Right lobe of liver (tissue), 6 donors: ENCODE results near the gene CD74. TPM values are rescaled to one million over a fixed set of nuclear protein-coding genes. Genes with fewer than 3 reads are reported as not detected.
A peak's percentile ranks its signal among the peaks of the same experiment; 100 is the strongest.

Experiments used
- ATAC-seq, 4 donors: fragments of 200-7000 bp; cut with Tn5 transposase; one replicate each; pipeline ENCODE4 v1.9.1; 2020; ENCODE audit warnings: mild to moderate bottlenecking in 4 of 4, moderate library complexity in 4 of 4
- DNase-seq, 3 donors: peaks; one replicate each; pipeline ENCODE4 v3.0.0-alpha.2; 2020
- H3K27ac ChIP-seq, 3 donors: fragments of 200-600 bp; one replicate each; pipeline ENCODE4 v1.8.0; 2022
- H3K27me3 ChIP-seq, 2 donors: fragments of 200-600 bp; one replicate each; pipeline ENCODE4 v1.8.0; 2022
- H3K36me3 ChIP-seq, 4 donors: fragments of 200-600 bp; sonication (generic) in 1 of 4; one replicate each; pipeline versions ENCODE4 v1.5.1 to v1.8.0; 2017 to 2022; ENCODE audit warnings: control low read depth in 1 of 4
- H3K4me1 ChIP-seq, 4 donors: fragments of 200-600 bp; sonication (generic) in 1 of 4; one replicate each; pipeline versions ENCODE4 v1.5.1 to v1.8.0; 2017 to 2022; ENCODE audit warnings: control low read depth in 1 of 4
- H3K4me3 ChIP-seq, 3 donors: fragments of 200-600 bp; one replicate each; pipeline ENCODE4 v1.8.0; 2022
- H3K9me3 ChIP-seq, 4 donors: fragments of 200-600 bp; sonication (generic) in 1 of 4; one replicate each; pipeline versions ENCODE4 v1.5.1 to v1.8.0; 2017 to 2022; ENCODE audit warnings: control low read depth in 1 of 4
- CTCF ChIP-seq, 4 donors: fragments of 200-600 bp in 3 of 4; fragments of 450-650 bp in 1 of 4; IDR thresholded peaks; one replicate each; pipeline versions ENCODE4 v1.5.1 to v1.8.0; 2016 to 2022; ENCODE audit warnings: antibody characterized with exemption in 4 of 4, mild to moderate bottlenecking in 2 of 4
- POLR2A ChIP-seq: fragments of 450-650 bp; IDR thresholded peaks from one replicate; pipeline ENCODE4 v1.6.1; 2017; ENCODE audit warnings: antibody characterized with exemption, mild to moderate bottlenecking
- WGBS: methylation state at CpG from one replicate; pipeline ENCODE4 v1.1.6; 2018; ENCODE audit warnings: low coverage, low lambda C conversion rate; ENCODE audit not compliant: insufficient coverage; ENCODE audit errors: missing lambda C conversion rate; 5-methylcytosine and 5-hydroxymethylcytosine counted together
- intact Hi-C, 2 donors: fragments of 100-400 bp; cut with DNase I; formaldehyde crosslinking; loops; one replicate each; pipeline versions ENCODE4 v1.11.2 to v1.14.1; 2022
- total RNA-seq, 6 experiments: library from RNA; depleted of rRNA in 2 of 6; stranded (reverse); fragments of >200 nt in 2 of 6; fragmentation: NEBNext Ultra II Directional in 3 of 6; extraction: Animal tissue kit (Norgen Biotek cat#: 25700) in 3 of 6; gene quantifications; one replicate each; pipeline versions ENCODE4 v1.1.0 to v1.2.4, GENCODE V29; 2016 to 2023
- donor health status: DM: no; HTN: yes; CAD: no.
- donor health status: DM: no; HTN: no; CAD: no.
- donor health status: DM: no; HTN: no; CAD: no.
- donor health status: DM: no; HTN: yes; CAD: no.
- donor health status: DM: no; HTN: yes; CAD: no.

CD74 gene
- total RNA-seq, 6 experiments from 2014 or later = 68.4 to 549 (median 211) TPM

- DNase-seq (no peak), ATAC-seq (no peak)
- 87% methylated on average over 9 of the region's 14 CpGs for WGBS
- Histone ChIP-seq H3K36me3 (peaks cover 0 to 25% (median 7%) of the 10 kb centered on the region in 4 donors), H3K27me3 (no peaks in the 10 kb centered on the region), H3K4me3 (no peak overlapping the region), H3K9me3 (no peaks in the 10 kb centered on the region), H3K27ac (no peak overlapping the region), H3K4me1 (no peaks in the 10 kb centered on the region)
- TF ChIP-seq POLR2A = no peak
- intact Hi-C loops = no loop called here
Measured at GRCh38 chr5:150397146-150397781, 15.4 kb downstream of the CD74 start.

GRCh38 chr5:150396267-150396666, 16.4 kb downstream of the CD74 start:
- Histone ChIP-seq H3K27me3 (no peaks in the 10 kb centered on the region), H3K36me3 (peaks cover 0 to 30% (median 7%) of the 10 kb centered on the region in 4 donors), H3K4me3 (no peak overlapping the region), H3K9me3 (no peaks in the 10 kb centered on the region), H3K4me1 (no peaks in the 10 kb centered on the region), H3K27ac (no peak overlapping the region)
- intact Hi-C loops = no loop called here
- DNase-seq (no peak), ATAC-seq (no peak)
- 77% methylated on average over 3 of the region's 7 CpGs for WGBS
- TF ChIP-seq POLR2A = no peak
- TF ChIP-seq CTCF (IDR thresholded peaks at IDR 0.05) = no peak

GRCh38 chr5:150395688-150395975, 17.1 kb downstream of the CD74 start:
- no peak for TF ChIP-seq CTCF (IDR thresholded peaks at IDR 0.05)
- no peak for TF ChIP-seq POLR2A
- ATAC-seq = no peak

GRCh38 chr5:150394912-150395687, 17.6 kb downstream of the CD74 start:
- no peak overlapping the region for H3K27ac ChIP-seq
- ATAC-seq = peak in 2 of 4 donors; percentile 9 to 18
- no peak for DNase-seq
- 82% methylated on average over 13 of the region's 13 CpGs for WGBS
- TF ChIP-seq CTCF (IDR thresholded peaks at IDR 0.05) (no peak), POLR2A (no peak)
- intact Hi-C loops = no loop called here
- peaks cover 0 to 35% (median 8%) of the 10 kb centered on the region in 4 donors for H3K36me3 ChIP-seq
- H3K27me3 ChIP-seq = no peaks in the 10 kb centered on the region
- H3K4me3 ChIP-seq = no peak overlapping the region
- H3K9me3 ChIP-seq = no peaks in the 10 kb centered on the region
- no peaks in the 10 kb centered on the region for H3K4me1 ChIP-seq

More at GRCh38 chr5:150395688-150395975, 17.1 kb downstream of the CD74 start:
- no peak for DNase-seq
- Histone ChIP-seq H3K27me3 (no peaks in the 10 kb centered on the region), H3K36me3 (peaks cover 0 to 30% (median 7%) of the 10 kb centered on the region in 4 donors), H3K4me1 (no peaks in the 10 kb centered on the region), H3K4me3 (no peak overlapping the region), H3K27ac (no peak overlapping the region), H3K9me3 (no peaks in the 10 kb centered on the region)
- intact Hi-C loops = no loop called here
- WGBS = 100% methylated on average over 1 of the region's 2 CpGs

GRCh38 chr5:150394131-150394530, 18.6 kb downstream of the CD74 start:
- ATAC-seq (no peak), DNase-seq (no peak)
- Histone ChIP-seq H3K27me3 (no peaks in the 10 kb centered on the region), H3K27ac (no peak overlapping the region), H3K36me3 (peaks cover 0 to 45% (median 12%) of the 10 kb centered on the region in 4 donors), H3K4me3 (no peak overlapping the region), H3K9me3 (no peaks in the 10 kb centered on the region), H3K4me1 (no peaks in the 10 kb centered on the region)
- TF ChIP-seq CTCF (IDR thresholded peaks at IDR 0.05) (no peak), POLR2A (no peak)
- WGBS = 80% methylated on average over 1 of the region's 3 CpGs
- intact Hi-C loops = no loop called here
